HFFc6 (cell line): ENCODE measurements around the gene OPN1MW. TPM values are rescaled to one million over a fixed set of nuclear protein-coding genes. Genes with fewer than 3 reads are reported as not detected.
"Not testable (repeated sequence)": the region's sequence is repeated elsewhere in the genome, so short reads cannot be mapped to it uniquely, and the experiment has no call there.

Experiments
- DNase-seq: peaks from one replicate; pipeline ENCODE4 v3.0.0-alpha.2; 2018
- H3K27ac Mint-ChIP-seq: 2 replicates; pipeline ENCODE4 v1.8.0; 2020; ENCODE audit warnings: mild to moderate bottlenecking, mixed read lengths
- H3K27me3 Mint-ChIP-seq: 2 replicates; pipeline ENCODE4 v1.8.0; 2021; ENCODE audit warnings: mild to moderate bottlenecking, moderate library complexity, mixed read lengths; ENCODE audit not compliant: insufficient read depth
- H3K36me3 Mint-ChIP-seq: 2 replicates; pipeline ENCODE4 v1.8.0; 2021; ENCODE audit warnings: low read depth, mixed read lengths
- H3K4me1 Mint-ChIP-seq: 2 replicates; pipeline ENCODE4 v1.8.0; 2020; ENCODE audit warnings: low read depth, mixed read lengths
- H3K4me3 Mint-ChIP-seq: 2 replicates; pipeline ENCODE4 v1.8.0; 2020; ENCODE audit warnings: mild to moderate bottlenecking, moderate library complexity, mixed read lengths
- H3K9me3 Mint-ChIP-seq: 2 replicates; pipeline ENCODE4 v1.8.0; 2020; ENCODE audit warnings: mild to moderate bottlenecking, mixed read lengths
- long read RNA-seq: library from polyadenylated mRNA; unstranded; transcript quantifications from one replicate; pipeline ENCODE4 v2.0.0, GENCODE V29; 2019
- total RNA-seq, 6 experiments: library from RNA; stranded (reverse); fragmentation: NEBNext Ultra II Directional; extraction: Animal tissue kit (Norgen Biotek cat#: 25700); gene quantifications; 2 replicates in 1 of 6; 3 replicates in 5 of 6; pipeline ENCODE4 v1.2.3, GENCODE V29; 2021
- TF ChIP-seq, protein P1 (sequence below): fragments of 200-600 bp; sonication (generic); IDR thresholded peaks from 2 replicates; pipeline ENCODE4 v1.5.0; 2021; ENCODE audit warnings: antibody characterized with exemption, mild to moderate bottlenecking

OPN1MW gene
- not detected for total RNA-seq
- long read RNA-seq: 0 reads

DNA sequence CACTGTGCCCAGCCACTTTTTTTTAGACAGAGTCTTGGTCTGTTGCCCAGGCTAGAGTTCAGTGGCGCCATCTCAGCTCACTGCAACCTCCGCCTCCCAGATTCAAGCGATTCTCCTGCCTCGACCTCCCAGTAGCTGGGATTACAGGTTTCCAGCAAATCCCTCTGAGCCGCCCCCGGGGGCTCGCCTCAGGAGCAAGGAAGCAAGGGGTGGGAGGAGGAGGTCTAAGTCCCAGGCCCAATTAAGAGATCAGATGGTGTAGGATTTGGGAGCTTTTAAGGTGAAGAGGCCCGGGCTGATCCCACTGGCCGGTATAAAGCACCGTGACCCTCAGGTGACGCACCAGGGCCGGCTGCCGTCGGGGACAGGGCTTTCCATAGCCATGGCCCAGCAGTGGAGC, at the start of gene OPN1MW:
TSS of gene OPN1MW (plus strand) at position 301 of the 400 bp plus-strand sequence. CDS start at position 383, 82 bp downstream.
- not testable (repeated sequence) for H3K27ac Mint-ChIP-seq, DNase-seq, H3K4me3 Mint-ChIP-seq, H3K36me3 Mint-ChIP-seq, H3K4me1 Mint-ChIP-seq, H3K27me3 Mint-ChIP-seq, H3K9me3 Mint-ChIP-seq

DNA sequence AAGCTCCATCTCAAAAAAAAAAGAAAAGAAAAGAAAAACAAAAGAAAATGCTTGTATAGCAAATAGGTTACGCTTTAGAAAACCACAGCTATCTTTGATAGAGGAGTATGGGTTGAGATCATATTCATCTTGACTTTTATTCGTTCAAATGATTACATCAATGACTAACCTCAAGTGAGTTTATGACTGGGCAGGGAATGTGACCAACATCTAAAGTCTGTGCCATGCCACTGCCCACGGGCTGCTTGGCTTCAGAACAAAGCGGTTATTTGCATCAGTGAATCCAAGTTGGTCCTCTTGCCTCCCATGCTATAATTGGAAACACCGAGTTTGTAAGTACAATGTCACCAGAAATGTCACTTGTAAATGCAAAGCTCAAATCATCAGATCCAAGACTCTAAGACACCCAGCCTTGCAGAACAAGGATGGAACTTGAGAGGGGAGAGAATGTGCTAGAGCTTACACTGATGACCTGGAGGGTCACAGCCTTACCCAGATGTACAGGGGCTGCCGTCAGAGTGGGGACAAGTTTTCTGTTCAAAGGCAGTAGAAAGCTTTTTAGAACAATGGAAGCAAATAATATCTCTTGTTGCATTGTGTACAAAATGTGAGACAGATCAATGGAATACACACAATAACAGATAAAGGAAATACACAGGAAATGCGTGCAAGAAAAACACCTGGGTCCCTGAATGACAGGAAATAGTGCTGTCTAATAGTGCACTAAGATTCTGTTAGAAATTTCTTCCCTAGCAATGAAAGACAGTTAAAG, 46.8 kb upstream of the OPN1MW start:
- Mint-ChIP-seq H3K36me3 (no peaks in the 10 kb centered on the region), H3K4me1 (no peaks in the 10 kb centered on the region), H3K27me3 (peaks cover 23% of the 10 kb centered on the region), H3K27ac (no peak overlapping the region), H3K4me3 (no peak overlapping the region), H3K9me3 (no peaks in the 10 kb centered on the region)
- no peak for DNase-seq
- TF ChIP-seq, protein P1, sequence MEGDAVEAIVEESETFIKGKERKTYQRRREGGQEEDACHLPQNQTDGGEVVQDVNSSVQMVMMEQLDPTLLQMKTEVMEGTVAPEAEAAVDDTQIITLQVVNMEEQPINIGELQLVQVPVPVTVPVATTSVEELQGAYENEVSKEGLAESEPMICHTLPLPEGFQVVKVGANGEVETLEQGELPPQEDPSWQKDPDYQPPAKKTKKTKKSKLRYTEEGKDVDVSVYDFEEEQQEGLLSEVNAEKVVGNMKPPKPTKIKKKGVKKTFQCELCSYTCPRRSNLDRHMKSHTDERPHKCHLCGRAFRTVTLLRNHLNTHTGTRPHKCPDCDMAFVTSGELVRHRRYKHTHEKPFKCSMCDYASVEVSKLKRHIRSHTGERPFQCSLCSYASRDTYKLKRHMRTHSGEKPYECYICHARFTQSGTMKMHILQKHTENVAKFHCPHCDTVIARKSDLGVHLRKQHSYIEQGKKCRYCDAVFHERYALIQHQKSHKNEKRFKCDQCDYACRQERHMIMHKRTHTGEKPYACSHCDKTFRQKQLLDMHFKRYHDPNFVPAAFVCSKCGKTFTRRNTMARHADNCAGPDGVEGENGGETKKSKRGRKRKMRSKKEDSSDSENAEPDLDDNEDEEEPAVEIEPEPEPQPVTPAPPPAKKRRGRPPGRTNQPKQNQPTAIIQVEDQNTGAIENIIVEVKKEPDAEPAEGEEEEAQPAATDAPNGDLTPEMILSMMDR: no peak

DNA sequence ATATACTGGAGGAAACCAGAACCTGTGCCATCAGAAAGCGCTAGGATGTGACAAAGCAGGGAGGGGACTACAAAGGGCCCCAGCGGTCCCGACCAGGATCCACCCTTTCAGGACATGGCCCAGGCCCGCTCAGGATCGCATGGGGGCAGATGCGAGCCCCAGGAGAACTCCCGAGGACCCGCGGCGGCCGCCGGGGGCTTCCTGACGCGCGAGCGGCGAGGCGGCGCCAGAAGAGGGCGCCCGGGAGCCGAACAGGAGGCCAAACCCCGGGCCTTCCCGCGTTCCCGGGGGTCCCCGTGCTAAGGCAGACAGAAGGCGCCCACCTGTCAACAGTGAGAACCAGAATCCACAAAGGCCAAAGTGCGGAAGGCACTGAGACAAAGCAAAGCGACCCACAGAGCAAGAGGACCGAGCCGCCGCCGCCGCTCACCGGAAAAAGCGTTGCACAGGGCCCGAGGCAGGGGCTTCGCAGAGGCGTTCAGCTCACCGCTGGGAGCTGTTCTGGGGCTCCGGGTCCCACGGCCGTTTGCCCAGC, 45.7 kb upstream of the OPN1MW start:
- Mint-ChIP-seq H3K4me1 (no peaks in the 10 kb centered on the region), H3K27ac (no peak overlapping the region), H3K27me3 (peaks cover 24% of the 10 kb centered on the region), H3K9me3 (no peaks in the 10 kb centered on the region), H3K36me3 (no peaks in the 10 kb centered on the region), H3K4me3 (peak overlapping the region; percentile 82)
- no peak for DNase-seq
- TF ChIP-seq, protein P1: peak; percentile 79

DNA sequence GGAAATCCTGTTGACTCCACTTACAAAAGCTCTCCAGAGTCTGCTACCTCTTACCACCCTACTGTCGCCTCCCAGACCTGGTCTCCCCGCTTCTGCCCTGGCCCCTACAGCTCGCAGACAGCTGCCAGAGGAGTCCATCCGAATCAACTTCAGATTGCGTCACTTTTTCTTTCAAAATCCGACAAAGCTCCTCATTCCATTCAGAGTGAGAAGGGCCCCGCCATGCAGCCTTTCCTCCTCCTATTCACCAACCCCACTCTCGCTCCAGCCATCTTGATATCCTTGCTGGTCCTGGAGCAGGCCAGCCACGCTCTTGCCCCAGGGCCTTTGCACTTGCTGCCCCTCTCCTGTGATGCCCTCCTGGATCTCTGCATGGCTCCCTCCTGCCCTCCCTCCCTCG, 43.5 kb upstream of the OPN1MW start:
- Mint-ChIP-seq H3K27me3 (peaks cover 26% of the 10 kb centered on the region), H3K4me1 (no peaks in the 10 kb centered on the region), H3K4me3 (no peak overlapping the region), H3K9me3 (no peaks in the 10 kb centered on the region), H3K36me3 (no peaks in the 10 kb centered on the region), H3K27ac (no peak overlapping the region)
- TF ChIP-seq, protein P1: no peak
- DNase-seq: no peak

DNA sequence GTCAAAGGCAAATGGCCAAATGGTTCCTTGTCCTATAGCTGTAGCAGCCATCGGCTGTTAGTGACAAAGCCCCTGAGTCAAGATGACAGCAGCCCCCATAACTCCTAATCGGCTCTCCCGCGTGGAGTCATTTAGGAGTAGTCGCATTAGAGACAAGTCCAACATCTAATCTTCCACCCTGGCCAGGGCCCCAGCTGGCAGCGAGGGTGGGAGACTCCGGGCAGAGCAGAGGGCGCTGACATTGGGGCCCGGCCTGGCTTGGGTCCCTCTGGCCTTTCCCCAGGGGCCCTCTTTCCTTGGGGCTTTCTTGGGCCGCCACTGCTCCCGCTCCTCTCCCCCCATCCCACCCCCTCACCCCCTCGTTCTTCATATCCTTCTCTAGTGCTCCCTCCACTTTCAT, 42.2 kb upstream of the OPN1MW start:
- Mint-ChIP-seq H3K27me3 (peaks cover 27% of the 10 kb centered on the region), H3K27ac (no peak overlapping the region), H3K9me3 (no peaks in the 10 kb centered on the region), H3K36me3 (no peaks in the 10 kb centered on the region), H3K4me1 (no peaks in the 10 kb centered on the region), H3K4me3 (no peak overlapping the region)
- DNase-seq: no peak
- TF ChIP-seq, protein P1: no peak

DNA sequence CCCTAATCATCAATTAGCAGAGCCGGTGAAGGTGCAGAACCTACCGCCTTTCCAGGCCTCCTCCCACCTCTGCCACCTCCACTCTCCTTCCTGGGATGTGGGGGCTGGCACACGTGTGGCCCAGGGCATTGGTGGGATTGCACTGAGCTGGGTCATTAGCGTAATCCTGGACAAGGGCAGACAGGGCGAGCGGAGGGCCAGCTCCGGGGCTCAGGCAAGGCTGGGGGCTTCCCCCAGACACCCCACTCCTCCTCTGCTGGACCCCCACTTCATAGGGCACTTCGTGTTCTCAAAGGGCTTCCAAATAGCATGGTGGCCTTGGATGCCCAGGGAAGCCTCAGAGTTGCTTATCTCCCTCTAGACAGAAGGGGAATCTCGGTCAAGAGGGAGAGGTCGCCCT, 41.7 kb upstream of the OPN1MW start:
- H3K4me1 Mint-ChIP-seq: no peaks in the 10 kb centered on the region
- H3K9me3 Mint-ChIP-seq: no peaks in the 10 kb centered on the region
- TF ChIP-seq, protein P1: no peak
- no peak overlapping the region for H3K4me3 Mint-ChIP-seq
- no peak for DNase-seq
- no peaks in the 10 kb centered on the region for H3K36me3 Mint-ChIP-seq
- H3K27ac Mint-ChIP-seq: no peak overlapping the region
- H3K27me3 Mint-ChIP-seq: peaks cover 27% of the 10 kb centered on the region
